ACHN (cell line): ENCODE data around the gene SRRD.
"Not testable (repeated sequence)": the region's sequence is repeated elsewhere in the genome, so short reads cannot be mapped to it uniquely, and the experiment has no call there.

Experiments
- DNase-seq: peaks from one replicate; pipeline ENCODE4 v3.0.0-alpha.2; 2015
- in situ Hi-C: cut with HindIII; loops from 2 replicates; pipeline ENCODE4 v1.10.0; 2017; ENCODE audit warnings: low sequenced_read_pairs, low pct_ligation_motif_present, low pct_unique_long_range_greater_than_20kb

The SRRD gene

GRCh38 chr22:26483439-26484359, at the start of gene SRRD, which contains the start of gene HPS4:
TSS of gene SRRD (plus strand) at chr22:26483877. CDS start at chr22:26483891, 14 bp downstream.
TSS of gene HPS4 (minus strand) at chr22:26483783. CDS start at chr22:26481762, 2,021 bp downstream.
- in situ Hi-C loops, result no loop called here
- peak; percentile 92 for DNase-seq

- DNase-seq, result no peak
- in situ Hi-C loops, result no loop called here
Measured at GRCh38 chr22:26435327-26436093, 48.2 kb upstream of the SRRD start.

GRCh38 chr22:26436903-26437515, 46.7 kb upstream of the SRRD start:
- no peak for DNase-seq

GRCh38 chr22:26437694-26438392, 45.8 kb upstream of the SRRD start:
- no peak for DNase-seq

More at GRCh38 chr22:26436903-26437515, 46.7 kb upstream of the SRRD start:
- in situ Hi-C loops, result no loop called here

GRCh38 chr22:26438776-26439175, 44.9 kb upstream of the SRRD start:
- in situ Hi-C loops, DNase-seq: not testable (repeated sequence)

More at GRCh38 chr22:26437694-26438392, 45.8 kb upstream of the SRRD start:
- in situ Hi-C loops, result no loop called here

GRCh38 chr22:26439559-26439958, 44.1 kb upstream of the SRRD start:
- no peak for DNase-seq
- in situ Hi-C loops, result no loop called here

- DNase-seq, result no peak
Measured at GRCh38 chr22:26442086-26442756, 41.5 kb upstream of the SRRD start.

GRCh38 chr22:26443901-26444690, 39.6 kb upstream of the SRRD start:
- in situ Hi-C loops, result no loop called here
- no peak for DNase-seq

More at GRCh38 chr22:26442086-26442756, 41.5 kb upstream of the SRRD start:
- in situ Hi-C loops, result no loop called here

GRCh38 chr22:26444777-26445176, 38.9 kb upstream of the SRRD start:
- no peak for DNase-seq

GRCh38 chr22:26445577-26446275, 38.0 kb upstream of the SRRD start:
- DNase-seq, result no peak
- in situ Hi-C loops, result no loop called here

More at GRCh38 chr22:26444777-26445176, 38.9 kb upstream of the SRRD start:
- in situ Hi-C loops, result no loop called here

GRCh38 chr22:26446808-26447515, 36.7 kb upstream of the SRRD start:
- DNase-seq, result no peak
- in situ Hi-C loops, result no loop called here

- in situ Hi-C loops, result no loop called here
- no peak for DNase-seq
Measured at GRCh38 chr22:26447584-26448329, 35.9 kb upstream of the SRRD start.

GRCh38 chr22:26448334-26448733, 35.3 kb upstream of the SRRD start:
- no peak for DNase-seq
- in situ Hi-C loops, result no loop called here

- no peak for DNase-seq
- in situ Hi-C loops, result no loop called here
Measured at GRCh38 chr22:26448941-26449340, 34.7 kb upstream of the SRRD start.

GRCh38 chr22:26450453-26451185, 33.1 kb upstream of the SRRD start:
- no peak for DNase-seq
- in situ Hi-C loops, result loop anchor here (5.0 kb wide), 1 partner anchor 33 kb away; no protein-coding TSS in a partner anchor
